Measurements from ENCODE around the gene NUP62CL.

NUP62CL gene

GRCh38 chrX:107135049-107135964, 70.9 kb downstream of the NUP62CL start:
- Histone ChIP-seq H3K4me3 (ENCODE audit: low read length) (no peak overlapping the region), H3K27me3 (ENCODE audit: insufficient read depth, low read length) (no peaks in the 10 kb centered on the region), H3K4me1 (ENCODE audit: insufficient read depth, low read length) (no peaks in the 10 kb centered on the region), H3K9ac (ENCODE audit: low read depth, low read length) (no peak overlapping the region), H3K9me3 (ENCODE audit: insufficient read depth, low read depth, low read length) (no peaks in the 10 kb centered on the region), H3K36me3 (ENCODE audit: insufficient read depth, low read depth, low read length) (no peaks in the 10 kb centered on the region), H3K27ac (ENCODE audit: low read length) (no peak overlapping the region)

- Histone ChIP-seq H3K9me3 (ENCODE audit: insufficient read depth, low read depth, low read length) (no peaks in the 10 kb centered on the region), H3K9ac (ENCODE audit: low read depth, low read length) (no peak overlapping the region), H3K4me1 (ENCODE audit: insufficient read depth, low read length) (no peaks in the 10 kb centered on the region), H3K27ac (ENCODE audit: low read length) (no peak overlapping the region), H3K4me3 (ENCODE audit: low read length) (no peak overlapping the region), H3K36me3 (ENCODE audit: insufficient read depth, low read depth, low read length) (no peaks in the 10 kb centered on the region), H3K27me3 (ENCODE audit: insufficient read depth, low read length) (no peaks in the 10 kb centered on the region)
Observed at GRCh38 chrX:107123750-107124149, 82.5 kb downstream of the NUP62CL start.

- Histone ChIP-seq H3K27ac (ENCODE audit: low read length) (no peak overlapping the region), H3K36me3 (ENCODE audit: insufficient read depth, low read depth, low read length) (peaks cover 23% of the 10 kb centered on the region), H3K27me3 (ENCODE audit: insufficient read depth, low read length) (no peaks in the 10 kb centered on the region), H3K9ac (ENCODE audit: low read depth, low read length) (no peak overlapping the region), H3K9me3 (ENCODE audit: insufficient read depth, low read depth, low read length) (no peaks in the 10 kb centered on the region), H3K4me3 (ENCODE audit: low read length) (no peak overlapping the region), H3K4me1 (ENCODE audit: insufficient read depth, low read length) (peaks cover 2% of the 10 kb centered on the region; the same call in 1 of the 2 replicates)
Observed at GRCh38 chrX:107119283-107119682, 87.0 kb downstream of the NUP62CL start.

- H3K27ac ChIP-seq (ENCODE audit: low read length): peak within 1 kb of the TSS; percentile 47
- H3K4me3 ChIP-seq (ENCODE audit: low read length): peak within 1 kb of the TSS; percentile 90
- no peaks in the 10 kb centered on the region for H3K9me3 ChIP-seq (ENCODE audit: insufficient read depth, low read depth, low read length)
- H3K9ac ChIP-seq (ENCODE audit: low read depth, low read length): peak within 1 kb of the TSS; percentile 93
- no peaks in the 10 kb centered on the region for H3K27me3 ChIP-seq (ENCODE audit: insufficient read depth, low read length)
- peaks cover 30% of the 10 kb centered on the region for H3K36me3 ChIP-seq (ENCODE audit: insufficient read depth, low read depth, low read length)
- peaks cover 2% of the 10 kb centered on the region; the same call in 1 of the 2 replicates for H3K4me1 ChIP-seq (ENCODE audit: insufficient read depth, low read length)
Observed at GRCh38 chrX:107118322-107119147, 87.7 kb downstream of the NUP62CL start, which contains the start of gene RBM41. Gene RBM41, minus strand, starts transcription at chrX:107118822. Its CDS starts 49 bp downstream, at chrX:107118773.

GRCh38 chrX:107117993-107118321, 88.3 kb downstream of the NUP62CL start:
- H3K36me3 ChIP-seq (ENCODE audit: insufficient read depth, low read depth, low read length): peaks cover 36% of the 10 kb centered on the region
- H3K27ac ChIP-seq (ENCODE audit: low read length): peak overlapping the region; percentile 47
- H3K9me3 ChIP-seq (ENCODE audit: insufficient read depth, low read depth, low read length): no peaks in the 10 kb centered on the region
- H3K4me3 ChIP-seq (ENCODE audit: low read length): peak overlapping the region; percentile 90
- no peaks in the 10 kb centered on the region for H3K27me3 ChIP-seq (ENCODE audit: insufficient read depth, low read length)
- peaks cover 2% of the 10 kb centered on the region; the same call in 1 of the 2 replicates for H3K4me1 ChIP-seq (ENCODE audit: insufficient read depth, low read length)
- H3K9ac ChIP-seq (ENCODE audit: low read depth, low read length): peak overlapping the region; percentile 93

- Histone ChIP-seq H3K4me1 (ENCODE audit: insufficient read depth, low read length) (no peaks in the 10 kb centered on the region; the same call in 1 of the 2 replicates), H3K36me3 (ENCODE audit: insufficient read depth, low read depth, low read length) (peaks cover 11% of the 10 kb centered on the region), H3K27me3 (ENCODE audit: insufficient read depth, low read length) (no peaks in the 10 kb centered on the region), H3K27ac (ENCODE audit: low read length) (no peak overlapping the region), H3K4me3 (ENCODE audit: low read length) (no peak overlapping the region), H3K9ac (ENCODE audit: low read depth, low read length) (no peak overlapping the region), H3K9me3 (ENCODE audit: insufficient read depth, low read depth, low read length) (no peaks in the 10 kb centered on the region)
Observed at GRCh38 chrX:107107459-107107858, 98.8 kb downstream of the NUP62CL start.

- Histone ChIP-seq H3K27ac (ENCODE audit: low read length) (no peak overlapping the region), H3K36me3 (ENCODE audit: insufficient read depth, low read depth, low read length) (peaks cover 8% of the 10 kb centered on the region), H3K9me3 (ENCODE audit: insufficient read depth, low read depth, low read length) (no peaks in the 10 kb centered on the region), H3K9ac (ENCODE audit: low read depth, low read length) (no peak overlapping the region), H3K27me3 (ENCODE audit: insufficient read depth, low read length) (no peaks in the 10 kb centered on the region), H3K4me3 (ENCODE audit: low read length) (no peak overlapping the region), H3K4me1 (ENCODE audit: insufficient read depth, low read length) (no peaks in the 10 kb centered on the region)
Observed at GRCh38 chrX:107102980-107103379, 103.3 kb downstream of the NUP62CL start.

GRCh38 chrX:107076158-107076557, 130.1 kb downstream of the NUP62CL start:
- H3K9ac ChIP-seq (ENCODE audit: low read depth, low read length): no peak overlapping the region
- no peak overlapping the region for H3K27ac ChIP-seq (ENCODE audit: low read length)
- no peak overlapping the region for H3K4me3 ChIP-seq (ENCODE audit: low read length)
- no peaks in the 10 kb centered on the region for H3K9me3 ChIP-seq (ENCODE audit: insufficient read depth, low read depth, low read length)
- H3K27me3 ChIP-seq (ENCODE audit: insufficient read depth, low read length): no peaks in the 10 kb centered on the region
- no peaks in the 10 kb centered on the region for H3K4me1 ChIP-seq (ENCODE audit: insufficient read depth, low read length)
- H3K36me3 ChIP-seq (ENCODE audit: insufficient read depth, low read depth, low read length): no peaks in the 10 kb centered on the region

All from iPS-20b (cell line).